HepG2 (cell line): ENCODE results near the gene MAPK14. TPM values are rescaled to one million over a fixed set of nuclear protein-coding genes. Genes with fewer than 3 reads are reported as not detected.
A peak's percentile ranks its signal among the peaks of the same experiment; 100 is the strongest.

ENCODE experiments used
- ATAC-seq: fragments of 200-7000 bp; cut with Tn5 transposase; 3 replicates; pipeline ENCODE4 v1.9.1; 2020; ENCODE audit warnings: mild to moderate bottlenecking, moderate library complexity
- BruUV-seq: library from RNA; stranded (reverse); fragments of 400-500 nt; replicated peaks from 2 replicates; lab custom pipeline; 2021; lab: Mats Ljungman, UMichigan
- CTCF ChIA-PET: fragments of 300-600 bp; formaldehyde crosslinking; extraction: SDS; loops from one replicate; lab custom pipeline; 2021; ENCODE audit warnings: low total read pairs, inconsistent platforms, low intra/inter-chr PET ratio; lab: Yijun Ruan, JAX
- POLR2A ChIA-PET: fragments of 350-600 bp; sonication (Branson Sonifier 250); formaldehyde crosslinking; loops from one replicate; lab custom pipeline; 2020; ENCODE audit warnings: antibody characterized with exemption, inconsistent platforms; lab: Yijun Ruan, JAX
- DNase-seq: peaks from one replicate; pipeline ENCODE4 v3.0.0-alpha.2; 2015; ENCODE audit warnings: low spot score
- FAIRE-seq: peaks from 3 replicates; lab custom pipeline; 2011; peaks lifted over from hg19 to GRCh38; lab: Jason Lieb, UNC
- H2AFZ ChIP-seq: one replicate; pipeline ENCODE4 v1.6.1; 2011; ENCODE audit warnings: low read length, inconsistent platforms
- H3K27ac ChIP-seq: fragments of 300-600 bp; 3 replicates; pipeline ENCODE4 v1.8.0; 2011; ENCODE audit warnings: mixed run types, mild to moderate bottlenecking, mixed read lengths, low read length, inconsistent platforms; ENCODE audit not compliant: insufficient read depth; ENCODE audit errors: extremely low read length
- H3K27me3 ChIP-seq, 2 experiments: fragments of 200-600 bp in 1 of 2; 2 replicates in 1 of 2; 3 replicates in 1 of 2; pipeline versions ENCODE4 v1.6.0 to v1.8.0; 2011; ENCODE audit warnings: low read length in 2 of 2, mild to moderate bottlenecking in 2 of 2, moderate library complexity in 2 of 2, inconsistent platforms in 1 of 2; ENCODE audit not compliant: insufficient read depth in 2 of 2, control insufficient read depth in 1 of 2
- H3K36me3 ChIP-seq, 2 experiments: fragments of 200-600 bp in 1 of 2; replicated peaks in 1 of 2; 2 replicates in 1 of 2; 3 replicates in 1 of 2; pipeline versions ENCODE4 v1.5.1 to v1.8.0; 2011; ENCODE audit warnings: low read length in 2 of 2, inconsistent platforms in 1 of 2; ENCODE audit not compliant: insufficient read depth in 2 of 2, control insufficient read depth in 1 of 2
- H3K4me1 ChIP-seq: 2 replicates; pipeline ENCODE4 v1.5.1; 2012; ENCODE audit warnings: low read length, inconsistent platforms; ENCODE audit not compliant: insufficient read depth
- H3K4me2 ChIP-seq: 2 replicates; pipeline ENCODE4 v1.6.0; 2011; ENCODE audit warnings: low read depth, low read length, inconsistent platforms
- H3K4me3 ChIP-seq, 3 experiments: fragments of 200-600 bp in 1 of 3; sonication (generic), shearing (Covaris generic) in 1 of 3; replicated peaks in 1 of 3; 2 replicates each; pipeline ENCODE4 v1.5.1; 2011 to 2016; ENCODE audit warnings: low read length in 3 of 3, inconsistent platforms in 2 of 3, low read depth in 2 of 3, mild to moderate bottlenecking in 2 of 3, control low read depth in 1 of 3, mixed read lengths in 1 of 3; ENCODE audit not compliant: insufficient read depth in 1 of 3
- H3K79me2 ChIP-seq: one replicate; pipeline ENCODE4 v1.6.1; 2011; ENCODE audit warnings: low read length, inconsistent platforms; ENCODE audit not compliant: insufficient read depth
- H3K9ac ChIP-seq: 2 replicates; pipeline ENCODE4 v1.6.0; 2011; ENCODE audit warnings: mild to moderate bottlenecking, low read depth, low read length, inconsistent platforms; ENCODE audit not compliant: insufficient read depth
- H3K9me3 ChIP-seq: 2 replicates; pipeline ENCODE4 v1.5.1; 2012; ENCODE audit warnings: mild to moderate bottlenecking, low read length
- H4K20me1 ChIP-seq: 2 replicates; pipeline ENCODE4 v1.6.0; 2011; ENCODE audit warnings: inconsistent platforms, mild to moderate bottlenecking, low read length, moderate library complexity; ENCODE audit not compliant: insufficient read depth
- ADNP ChIP-seq: sonication (generic); formaldehyde crosslinking; IDR thresholded peaks from 2 replicates; pipeline ENCODE4 v1.4.0; 2020; ENCODE audit warnings: missing genetic modification reagents
- AGO2 ChIP-seq: fragments of 200-400 bp; formaldehyde crosslinking; optimal IDR thresholded peaks from 2 replicates; pipeline ENCODE3; 2017; ENCODE audit warnings: mild to moderate bottlenecking, low read depth, low read length, moderate library complexity
- HNRNPLL ChIP-seq: fragments of 200-400 bp; formaldehyde crosslinking; IDR thresholded peaks from 2 replicates; pipeline ENCODE4 v1.6.1; 2017; ENCODE audit warnings: mild to moderate bottlenecking, low read depth, low read length; ENCODE audit not compliant: poor library complexity, severe bottlenecking
- POLR2G ChIP-seq: fragments of 200-400 bp; formaldehyde crosslinking; IDR thresholded peaks from 2 replicates; pipeline ENCODE4 v1.6.1; 2018; ENCODE audit warnings: mild to moderate bottlenecking, low read depth, low read length, moderate library complexity
- TEAD2 ChIP-seq: sonication (generic); formaldehyde crosslinking; IDR thresholded peaks from 2 replicates; pipeline ENCODE4 v1.9.0; 2021; ENCODE audit warnings: missing genetic modification reagents
- ZNF101 ChIP-seq: sonication (generic); formaldehyde crosslinking; IDR thresholded peaks from 2 replicates; pipeline ENCODE4 v1.4.0; 2020; ENCODE audit warnings: mild to moderate bottlenecking, low read depth, missing genetic modification reagents, borderline replicate concordance
- ZNF878 ChIP-seq: sonication (generic); formaldehyde crosslinking; IDR thresholded peaks from 2 replicates; pipeline ENCODE4 v1.8.1; 2023; ENCODE audit warnings: mild to moderate bottlenecking, missing genetic modification reagents, moderate library complexity
- whole genome bisulfite sequencing: methylation state at CpG from one replicate; pipeline ENCODE4 v1.1.6; 2017; ENCODE audit warnings: low lambda C conversion rate; 5-methylcytosine and 5-hydroxymethylcytosine counted together
- in situ Hi-C: cut with HindIII; loops from 2 replicates; pipeline ENCODE4 v1.10.0; 2017; ENCODE audit warnings: low pct_unique_long_range_greater_than_20kb; ENCODE audit not compliant: extremely low pct_ligation_motif_present
- intact Hi-C: fragments of 100-400 bp; cut with micrococcal nuclease; formaldehyde crosslinking; loops from one replicate; pipeline ENCODE4 v1.10.0; 2022; ENCODE audit not compliant: unreplicated experiment
- polyA plus RNA-seq, 8 experiments: library from polyadenylated mRNA; depleted of rRNA in 3 of 8; stranded (reverse) in 7 of 8; unstranded in 1 of 8; fragments of >200 nt; fragmentation: Illumina TruSeq in 4 of 8; extraction: Trizol in 4 of 8; gene quantifications; 2 replicates each; pipeline versions ENCODE4 v1.2.1 to v1.2.3, GENCODE V29; 2011 to 2016; ENCODE audit warnings: low read depth in 4 of 8, missing spikeins in 1 of 8, mixed read lengths in 1 of 8; ENCODE audit not compliant: insufficient read depth in 1 of 8
- total RNA-seq, 5 experiments: library from RNA; depleted of rRNA; stranded (reverse); fragments of >200 nt; fragmentation: Illumina TruSeq; extraction: Trizol; gene quantifications; 2 replicates each; pipeline ENCODE4 v1.2.3, GENCODE V29; 2016; ENCODE audit warnings: low read depth in 1 of 5
- TF ChIP-seq, protein P1 (sequence below): sonication (generic); formaldehyde crosslinking; IDR thresholded peaks from 2 replicates; pipeline ENCODE4 v1.4.0; 2020; ENCODE audit warnings: mild to moderate bottlenecking, low read depth, missing genetic modification reagents
- TF ChIP-seq, protein P2 (sequence below): sonication (generic); formaldehyde crosslinking; IDR thresholded peaks from 2 replicates; pipeline ENCODE4 v1.5.0; 2020; ENCODE audit warnings: missing genetic modification reagents

MAPK14 gene
- total and polyA plus RNA-seq, 2 of the 13 experiments (the other 11 are each of a cell fraction or from before 2014, with no cell fraction given): 66.3 to 67.3 TPM

DNA sequence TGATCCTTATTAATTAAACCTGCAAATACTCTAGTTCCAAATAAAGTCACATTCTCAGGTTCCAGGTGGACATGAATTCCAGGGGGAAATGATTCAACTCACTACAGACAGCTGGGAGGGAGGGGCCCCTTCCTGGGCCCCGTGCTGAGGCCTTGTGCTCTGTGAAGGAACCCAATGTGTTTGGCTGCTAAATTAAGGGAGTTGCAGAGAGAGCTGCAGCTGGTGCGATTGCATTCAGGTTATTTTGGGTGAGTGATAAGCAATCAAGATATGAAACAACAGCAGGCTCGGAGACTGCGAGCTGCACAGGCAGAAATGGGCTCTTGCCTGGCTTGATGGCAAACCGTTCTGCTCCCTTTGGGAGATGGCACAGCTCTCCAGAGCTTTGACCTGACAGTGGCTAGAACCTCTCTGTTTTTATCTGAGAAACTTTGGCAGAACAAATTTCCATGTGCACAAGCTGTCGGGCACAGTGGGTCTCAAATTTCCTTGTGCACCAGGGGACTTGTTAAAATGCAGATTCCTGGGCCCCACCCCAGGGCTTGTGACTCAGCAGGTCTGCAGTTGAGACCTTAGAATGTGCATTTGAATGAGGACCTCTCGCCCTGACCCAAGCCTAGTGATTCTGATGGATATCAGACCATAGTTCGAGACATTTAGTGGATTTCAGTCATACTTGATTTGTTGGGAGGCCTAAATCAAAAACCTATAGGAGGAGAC, 112.5 kb downstream of the MAPK14 start:
- no peak for TF ChIP-seq ZNF101 (CRISPR knock-in tag)
- TF ChIP-seq POLR2G: 0 out of 2 replicates have a peak, but pooled peaks have one; percentile 17
- Histone ChIP-seq H3K79me2 (no peaks in the 10 kb centered on the region), H3K9me3 (no peaks in the 10 kb centered on the region), H2AFZ (no peak overlapping the region), H3K4me2 (no peak overlapping the region), H3K27me3 (no peaks in the 10 kb centered on the region), H3K4me1 (no peaks in the 10 kb centered on the region), H3K4me3 (no peak overlapping the region), H3K9ac (no peak overlapping the region), H4K20me1 (no peaks in the 10 kb centered on the region), H3K36me3 (peaks cover 22 to 41% of the 10 kb centered on the region in 2 experiments), H3K27ac (no peak overlapping the region)
- POLR2A ChIA-PET: interaction anchor here (1.6 to 3.7 kb wide), 2 partner anchors 9 to 13 kb away, joined by 8 to 23 read pairs; partner anchors contain the start of gene MAPK13
- CTCF ChIA-PET: interaction anchor here (1.3 kb wide), 1 partner anchor 162 kb away, joined by 7 read pairs; no protein-coding TSS in a partner anchor
- BruUV-seq: no TSS peak
- in situ Hi-C loops (no loop called here), intact Hi-C loops (no loop called here)
- ATAC-seq (no peak), FAIRE-seq (no peak), DNase-seq (no peak)
- 98% methylated on average over 8 of the region's 8 CpGs for WGBS

DNA sequence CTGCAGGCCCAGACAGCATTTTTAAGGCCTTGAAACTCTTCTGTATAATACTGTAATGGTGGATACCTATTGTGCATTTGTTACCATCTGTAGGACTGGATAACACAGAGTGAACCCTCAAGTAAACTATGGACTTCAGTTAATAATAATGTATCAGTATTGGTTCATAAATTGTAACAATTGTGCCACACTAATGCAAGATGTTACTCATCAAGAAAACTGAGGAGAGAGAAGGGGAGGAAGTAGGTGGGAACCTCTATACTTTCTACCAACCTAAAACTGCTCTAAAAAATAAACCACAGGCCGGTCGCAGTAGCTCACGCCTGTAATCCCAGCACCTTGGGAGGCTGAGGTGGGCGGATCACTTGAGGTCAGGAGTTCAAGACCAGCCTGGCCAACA, 113.5 kb downstream of the MAPK14 start:
- Histone ChIP-seq H3K4me3 (no peak overlapping the region), H3K4me2 (no peak overlapping the region), H3K79me2 (no peaks in the 10 kb centered on the region), H2AFZ (no peak overlapping the region), H3K27ac (no peak overlapping the region), H3K27me3 (no peaks in the 10 kb centered on the region), H3K4me1 (no peaks in the 10 kb centered on the region), H3K36me3 (peaks cover 21 to 34% of the 10 kb centered on the region in 2 experiments), H4K20me1 (no peaks in the 10 kb centered on the region), H3K9ac (no peak overlapping the region), H3K9me3 (no peaks in the 10 kb centered on the region)
- no peak for DNase-seq
- intact Hi-C loops: no loop called here
- POLR2A ChIA-PET: interaction anchor here (3.7 kb wide), 1 partner anchor 10 kb away, joined by 23 read pairs; the partner anchor contains the start of gene MAPK13
- in situ Hi-C loops: no loop called here
- no TSS peak for BruUV-seq
- FAIRE-seq: no peak
- ATAC-seq: no peak
- WGBS: 98% methylated on average over 4 of the region's 4 CpGs
- TF ChIP-seq, protein P1, sequence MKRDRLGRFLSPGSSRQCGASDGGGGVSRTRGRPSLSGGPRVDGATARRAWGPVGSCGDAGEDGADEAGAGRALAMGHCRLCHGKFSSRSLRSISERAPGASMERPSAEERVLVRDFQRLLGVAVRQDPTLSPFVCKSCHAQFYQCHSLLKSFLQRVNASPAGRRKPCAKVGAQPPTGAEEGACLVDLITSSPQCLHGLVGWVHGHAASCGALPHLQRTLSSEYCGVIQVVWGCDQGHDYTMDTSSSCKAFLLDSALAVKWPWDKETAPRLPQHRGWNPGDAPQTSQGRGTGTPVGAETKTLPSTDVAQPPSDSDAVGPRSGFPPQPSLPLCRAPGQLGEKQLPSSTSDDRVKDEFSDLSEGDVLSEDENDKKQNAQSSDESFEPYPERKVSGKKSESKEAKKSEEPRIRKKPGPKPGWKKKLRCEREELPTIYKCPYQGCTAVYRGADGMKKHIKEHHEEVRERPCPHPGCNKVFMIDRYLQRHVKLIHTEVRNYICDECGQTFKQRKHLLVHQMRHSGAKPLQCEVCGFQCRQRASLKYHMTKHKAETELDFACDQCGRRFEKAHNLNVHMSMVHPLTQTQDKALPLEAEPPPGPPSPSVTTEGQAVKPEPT (CRISPR knock-in tag): no peak
- TF ChIP-seq ADNP: no peak
- TF ChIP-seq AGO2: no peak
- TF ChIP-seq ZNF878 (CRISPR knock-in tag): no peak
- TF ChIP-seq TEAD2 (CRISPR knock-in tag): no peak
- TF ChIP-seq, protein P2, sequence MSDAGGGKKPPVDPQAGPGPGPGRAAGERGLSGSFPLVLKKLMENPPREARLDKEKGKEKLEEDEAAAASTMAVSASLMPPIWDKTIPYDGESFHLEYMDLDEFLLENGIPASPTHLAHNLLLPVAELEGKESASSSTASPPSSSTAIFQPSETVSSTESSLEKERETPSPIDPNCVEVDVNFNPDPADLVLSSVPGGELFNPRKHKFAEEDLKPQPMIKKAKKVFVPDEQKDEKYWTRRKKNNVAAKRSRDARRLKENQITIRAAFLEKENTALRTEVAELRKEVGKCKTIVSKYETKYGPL (CRISPR knock-in tag): no peak
- TF ChIP-seq HNRNPLL: no peak
- CTCF ChIA-PET: no interaction called here
